ENCODE data around the gene DDRGK1.

DDRGK1 gene

GRCh38 chr20:3235666-3236324, 31.3 kb upstream of the DDRGK1 start:
- no peak for DNase-seq (ENCODE audit: low read depth in 2 of 2)

- no peak for DNase-seq (ENCODE audit: low read depth in 2 of 2)
Observed at GRCh38 chr20:3233991-3234498, 29.6 kb upstream of the DDRGK1 start.

GRCh38 chr20:3233131-3233990, 28.9 kb upstream of the DDRGK1 start:
- no peak for DNase-seq (ENCODE audit: low read depth in 2 of 2)

- DNase-seq (ENCODE audit: low read depth in 2 of 2): no peak
Observed at GRCh38 chr20:3231889-3232588, 27.6 kb upstream of the DDRGK1 start.

- DNase-seq (ENCODE audit: low read depth in 2 of 2): no peak
Observed at GRCh38 chr20:3231116-3231515, 26.6 kb upstream of the DDRGK1 start.

- no peak for DNase-seq (ENCODE audit: low read depth in 2 of 2)
Observed at GRCh38 chr20:3229798-3230197, 25.3 kb upstream of the DDRGK1 start.

GRCh38 chr20:3229158-3229557, 24.7 kb upstream of the DDRGK1 start:
- no peak for DNase-seq (ENCODE audit: low read depth in 2 of 2)

- DNase-seq (ENCODE audit: low read depth in 2 of 2): no peak
Observed at GRCh38 chr20:3228750-3229032, 24.2 kb upstream of the DDRGK1 start.

GRCh38 chr20:3227936-3228749, 23.7 kb upstream of the DDRGK1 start:
- no peak for DNase-seq (ENCODE audit: low read depth in 2 of 2)

GRCh38 chr20:3227506-3227905, 23.0 kb upstream of the DDRGK1 start:
- DNase-seq (ENCODE audit: low read depth in 2 of 2): no peak

GRCh38 chr20:3226864-3227263, 22.4 kb upstream of the DDRGK1 start:
- no peak for DNase-seq (ENCODE audit: low read depth in 2 of 2)

GRCh38 chr20:3226093-3226492, 21.6 kb upstream of the DDRGK1 start:
- no peak for DNase-seq (ENCODE audit: low read depth in 2 of 2)

- no peak for DNase-seq (ENCODE audit: low read depth in 2 of 2)
Observed at GRCh38 chr20:3224681-3225421, 20.4 kb upstream of the DDRGK1 start.

GRCh38 chr20:3223994-3224680, 19.7 kb upstream of the DDRGK1 start:
- DNase-seq (ENCODE audit: low read depth in 2 of 2): no peak

- no peak for DNase-seq (ENCODE audit: low read depth in 2 of 2)
Observed at GRCh38 chr20:3223651-3223993, 19.1 kb upstream of the DDRGK1 start.

- no peak for DNase-seq (ENCODE audit: low read depth in 2 of 2)
Observed at GRCh38 chr20:3222635-3223600, 18.4 kb upstream of the DDRGK1 start.

GRCh38 chr20:3221398-3222226, 17.1 kb upstream of the DDRGK1 start:
- DNase-seq (ENCODE audit: low read depth in 2 of 2): no peak

- DNase-seq (ENCODE audit: low read depth in 2 of 2): peak; percentile 69 to 73
Observed at GRCh38 chr20:3218307-3218988, 14.0 kb upstream of the DDRGK1 start.

Measured in activated CD4-positive, alpha-beta T cell treated with anti-CD3 and anti-CD28 coated beads for 24 hours (primary cell).